Renal cortex interstitium (tissue), 11 donors: ENCODE results near the gene DHRS12. TPM values are rescaled to one million over a fixed set of nuclear protein-coding genes. Genes with fewer than 3 reads are reported as not detected.
"Not testable (repeated sequence)": the region's sequence is repeated elsewhere in the genome, so short reads cannot be mapped to it uniquely, and the experiment has no call there.

Experiments
- DNase-seq, 11 donors: peaks; one replicate each; pipeline ENCODE4 v3.0.0-alpha.2; 2013; ENCODE audit warnings: low read depth in 9 of 11, low spot score in 4 of 11; ENCODE audit errors: extremely low read depth in 1 of 11
- polyA plus RNA-seq, 3 donors: library from polyadenylated mRNA; unstranded; fragments of 120-200 nt; gene quantifications; one replicate each; pipeline ENCODE4 v1.2.1, GENCODE V29; 2013; ENCODE audit not compliant: insufficient read length in 3 of 3

DHRS12 gene
- polyA plus RNA-seq, 3 donors: 16.9 to 25.4 (median 19.7) TPM

GRCh38 chr13:51832471-51833152, 28.6 kb upstream of the DHRS12 start:
- DNase-seq: no peak

DNA sequence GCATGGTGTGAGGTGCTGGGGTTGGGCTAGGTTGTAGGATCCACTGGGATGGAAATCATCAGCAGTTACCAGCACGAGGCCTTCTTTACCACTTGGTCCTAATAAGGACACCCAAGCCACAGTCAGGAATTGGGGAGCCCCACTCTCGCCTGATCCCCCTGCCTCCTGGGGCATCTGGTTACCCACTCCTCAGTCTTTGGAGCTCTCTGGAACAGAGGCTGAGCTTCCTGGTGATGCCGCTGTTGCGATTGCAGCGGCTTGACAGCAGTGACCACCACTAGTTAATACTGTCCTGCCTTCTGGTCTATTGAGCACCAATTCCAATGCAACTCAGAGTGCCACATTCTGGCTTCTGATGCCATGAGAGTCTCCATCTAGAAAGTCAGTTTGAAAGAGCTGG, 27.6 kb upstream of the DHRS12 start:
- DNase-seq: no peak

DNA sequence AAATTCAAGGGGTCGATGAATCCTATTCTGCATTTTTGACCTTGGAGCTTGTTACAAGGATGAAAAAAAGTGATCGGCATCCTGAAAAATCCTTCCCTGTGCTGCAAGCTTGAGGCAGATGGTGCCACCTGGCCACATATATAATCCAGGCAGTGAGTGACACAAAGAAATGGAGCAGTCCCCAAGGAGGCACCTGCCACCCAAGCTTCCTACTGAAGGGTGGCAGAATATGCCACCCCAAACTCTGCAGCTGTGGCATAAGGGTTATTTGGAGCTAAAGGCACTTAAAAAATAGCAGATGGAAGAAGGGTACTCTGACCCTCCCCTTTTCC, 25.6 kb upstream of the DHRS12 start:
- DNase-seq: no peak

DNA sequence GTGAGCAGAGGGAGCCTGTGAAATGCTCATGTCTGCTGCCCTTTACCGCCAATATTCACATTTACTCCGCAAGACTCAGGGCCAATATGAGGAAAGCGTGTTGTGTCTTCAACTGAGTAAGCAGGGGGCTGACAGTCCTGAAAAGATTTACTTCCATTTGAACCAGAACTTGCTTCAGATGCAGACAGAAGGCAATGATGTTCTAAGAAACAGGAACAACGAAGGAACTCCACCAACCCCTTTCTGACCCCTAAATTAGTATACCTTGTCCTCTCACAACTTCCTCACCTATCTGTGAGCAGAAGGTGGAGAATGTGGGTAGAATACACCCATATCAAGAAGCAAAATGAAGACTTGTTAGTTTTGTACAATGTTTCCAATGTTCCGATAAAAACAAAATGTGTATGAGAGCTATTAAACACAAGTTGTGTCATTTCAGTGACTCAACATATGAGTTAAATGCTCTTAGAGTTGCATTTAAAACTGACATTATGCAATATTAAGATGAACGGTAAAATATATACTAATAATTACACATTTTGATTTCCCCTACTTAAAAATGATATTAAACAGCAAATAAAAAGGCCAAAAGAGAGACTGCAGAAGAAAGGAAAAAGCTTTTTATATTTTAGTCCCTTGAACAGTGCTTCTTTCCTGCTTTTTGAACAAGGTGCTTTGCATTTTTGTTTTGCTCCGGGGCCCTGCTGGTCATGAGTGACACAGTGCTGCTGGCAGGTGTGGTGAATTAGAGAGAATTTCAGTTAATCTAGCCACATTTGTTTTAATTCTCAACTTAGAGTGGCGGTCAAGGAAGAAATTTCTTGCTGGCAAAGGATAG, 25.0 kb upstream of the DHRS12 start:
- no peak for DNase-seq

GRCh38 chr13:51827254-51827653, 23.3 kb upstream of the DHRS12 start:
- DNase-seq: no peak

- no peak for DNase-seq
These were observed 22.6 kb upstream of the DHRS12 start for GRCh38 chr13:51826606-51827005.

DNA sequence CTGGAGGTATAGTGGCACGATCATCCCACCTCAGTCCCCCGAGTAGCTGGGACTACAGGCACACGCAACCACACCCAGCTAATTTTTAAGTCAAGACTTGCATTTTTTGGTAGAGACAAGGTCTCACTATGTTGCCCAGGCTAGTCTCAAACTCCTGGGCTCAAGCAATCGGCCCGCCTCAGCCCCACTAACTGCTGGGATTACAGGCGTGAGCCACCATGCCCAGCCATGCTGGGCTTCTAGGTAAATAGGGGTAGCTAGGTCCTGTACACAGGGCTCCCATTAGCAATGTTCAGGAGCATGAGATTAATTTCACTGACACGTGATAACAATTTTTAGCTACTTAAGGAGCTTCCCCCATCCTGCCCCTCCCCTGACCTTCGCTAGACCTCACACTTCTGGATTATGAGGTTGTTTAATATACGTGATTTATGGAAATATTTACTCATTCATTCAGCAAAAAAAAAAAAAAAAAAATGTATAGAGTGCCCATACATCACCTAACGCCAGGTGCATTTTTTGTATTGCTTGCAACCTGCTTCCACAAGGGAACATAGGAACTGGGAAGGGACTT, 21.8 kb upstream of the DHRS12 start:
- no peak for DNase-seq

GRCh38 chr13:51825165-51825592, 21.2 kb upstream of the DHRS12 start:
- no peak for DNase-seq

DNA sequence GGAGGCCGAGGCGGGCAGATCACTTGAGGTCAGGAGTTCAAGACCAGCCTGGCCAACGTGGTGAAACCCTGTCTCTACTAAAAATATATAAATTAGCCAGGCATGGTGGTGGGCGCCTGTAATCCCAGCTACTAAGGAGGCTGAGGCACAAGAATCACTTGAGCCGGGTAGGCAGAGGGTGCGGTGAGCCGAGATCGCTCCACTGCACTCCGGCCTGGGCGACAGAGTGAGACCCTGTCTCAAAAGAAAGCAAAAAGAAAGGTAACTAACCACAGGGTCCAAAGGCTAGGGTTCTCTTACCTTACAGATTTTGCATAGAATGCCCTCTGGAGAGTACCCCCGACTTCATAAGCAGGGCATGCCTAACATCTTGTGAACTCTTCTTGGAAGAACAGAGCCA, 20.7 kb upstream of the DHRS12 start:
- not testable (repeated sequence) for DNase-seq

DNA sequence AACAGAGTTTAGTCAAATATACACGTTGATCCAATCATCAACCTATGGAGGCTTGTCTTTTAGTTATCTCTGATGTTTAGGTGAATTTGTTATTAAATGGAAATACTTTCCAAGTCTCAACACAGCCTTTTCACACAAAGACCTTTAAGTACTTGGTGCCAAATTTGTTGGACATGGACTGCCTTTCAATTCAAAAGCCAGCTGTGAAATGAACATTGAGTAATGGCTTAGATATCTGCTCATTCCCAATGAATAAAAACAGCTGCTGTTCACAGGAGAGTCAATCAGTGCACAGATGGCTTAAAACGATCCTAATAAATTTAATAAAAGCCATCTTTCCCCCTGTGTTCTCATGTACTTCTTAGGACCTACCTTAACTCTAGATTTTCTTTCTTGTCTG, 19.9 kb upstream of the DHRS12 start:
- DNase-seq: no peak

- DNase-seq: no peak
These were observed 19.4 kb upstream of the DHRS12 start for GRCh38 chr13:51823359-51823758.

DNA sequence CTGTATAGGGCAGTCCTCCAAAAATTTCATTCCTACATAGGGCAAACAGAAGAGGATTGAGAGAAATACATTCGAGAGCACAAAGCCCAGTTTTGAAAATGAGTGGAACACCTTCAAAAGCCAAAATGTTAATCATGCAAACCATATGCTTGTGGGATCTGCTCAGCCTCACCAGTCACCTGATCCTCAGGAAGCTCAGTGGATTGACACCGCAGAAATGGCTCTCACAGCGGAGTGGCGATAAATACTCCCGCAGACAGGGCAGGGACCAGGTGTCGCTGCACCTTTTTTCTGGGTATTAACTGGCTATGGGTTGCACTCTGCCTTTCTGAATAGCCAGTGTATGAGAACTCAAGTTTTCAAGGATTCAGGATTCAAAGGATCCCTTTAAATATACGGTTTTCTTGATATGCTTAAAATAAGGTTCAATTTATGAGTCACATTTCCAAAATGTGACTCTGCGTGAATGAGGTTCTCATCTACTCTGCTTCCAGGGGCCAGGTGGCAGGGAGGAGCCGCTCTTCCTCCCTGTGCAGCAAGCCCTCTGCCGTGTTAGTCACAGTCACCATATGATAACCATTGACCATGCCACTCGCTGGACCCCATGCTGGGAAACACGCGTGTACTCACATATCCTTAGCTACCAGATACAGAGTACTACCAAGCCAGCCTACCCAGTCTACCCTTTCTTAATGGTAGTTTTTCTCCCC, 18.3 kb upstream of the DHRS12 start:
- no peak for DNase-seq

DNA sequence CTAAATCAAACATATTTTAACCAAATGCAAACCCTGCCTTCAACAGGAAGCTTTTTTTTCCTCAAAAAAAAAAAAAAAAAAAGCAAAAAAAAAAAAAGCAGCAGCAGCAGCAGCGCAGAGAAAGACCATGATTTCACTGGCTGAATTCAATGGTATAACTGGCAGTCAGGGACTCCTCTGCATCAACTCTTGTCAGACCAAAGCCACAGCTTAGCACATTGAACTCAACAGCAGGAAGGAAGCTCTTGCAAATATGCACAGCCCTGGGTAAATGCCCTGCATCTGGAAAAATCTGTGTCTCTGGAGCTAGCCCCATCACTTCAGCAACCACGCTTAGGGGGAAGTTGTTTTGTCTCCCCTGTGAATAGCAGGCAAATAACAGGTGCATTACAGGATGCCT, 17.6 kb upstream of the DHRS12 start:
- no peak for DNase-seq

DNA sequence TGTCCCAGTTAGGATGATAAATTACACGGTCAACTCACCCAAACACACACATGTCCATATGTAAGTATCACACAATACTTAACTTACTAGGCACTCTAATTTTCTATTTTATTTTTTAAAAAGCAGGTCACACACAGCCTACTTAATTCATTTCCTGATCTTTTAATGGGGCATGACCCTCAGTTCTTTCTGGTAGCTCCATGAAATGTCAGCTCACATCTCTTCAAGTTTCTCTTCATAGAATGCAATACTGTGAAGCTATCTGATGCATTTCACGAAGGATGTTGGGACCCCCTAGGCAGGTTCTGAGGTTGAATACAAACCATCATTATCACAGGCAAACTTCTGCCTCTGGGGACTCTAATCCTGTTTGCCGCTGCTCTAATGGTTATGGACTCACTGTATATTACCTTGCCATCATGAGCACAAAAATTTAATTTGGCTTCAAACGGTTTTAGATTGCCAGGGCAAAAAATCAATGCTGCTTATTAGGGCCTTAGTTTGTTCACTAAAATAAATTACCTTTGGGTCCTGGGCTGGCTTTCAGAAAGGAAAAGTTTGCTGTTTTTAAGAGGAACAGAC, 16.1 kb upstream of the DHRS12 start:
- no peak for DNase-seq

DNA sequence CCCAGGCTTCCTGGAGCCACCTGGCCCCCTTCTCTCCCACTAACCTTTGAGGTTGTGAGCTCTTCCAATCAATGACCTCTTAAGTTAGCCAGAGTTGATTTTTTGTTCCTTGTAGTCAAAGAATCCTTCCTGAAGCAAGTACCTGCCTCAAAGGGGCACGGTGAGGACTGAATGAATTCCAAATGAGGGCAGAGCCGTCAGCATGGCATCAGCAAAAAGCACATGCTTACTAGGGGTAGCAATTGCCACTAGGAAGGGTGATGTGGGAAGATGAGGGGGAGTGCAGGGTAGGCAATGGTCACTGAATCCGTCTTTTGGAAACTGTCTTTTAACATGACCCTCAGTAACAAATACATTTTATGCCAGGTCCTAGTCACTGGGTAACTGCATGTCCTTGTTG, 15.6 kb upstream of the DHRS12 start:
- DNase-seq: no peak

- DNase-seq: no peak
These were observed 15.0 kb upstream of the DHRS12 start for GRCh38 chr13:51818781-51819511.

- DNase-seq: no peak
These were observed 14.3 kb upstream of the DHRS12 start for GRCh38 chr13:51818276-51818675.

- DNase-seq: no peak
These were observed 13.8 kb upstream of the DHRS12 start for GRCh38 chr13:51817717-51818116.
